Measurements from ENCODE around the gene IFT43.

DNA sequence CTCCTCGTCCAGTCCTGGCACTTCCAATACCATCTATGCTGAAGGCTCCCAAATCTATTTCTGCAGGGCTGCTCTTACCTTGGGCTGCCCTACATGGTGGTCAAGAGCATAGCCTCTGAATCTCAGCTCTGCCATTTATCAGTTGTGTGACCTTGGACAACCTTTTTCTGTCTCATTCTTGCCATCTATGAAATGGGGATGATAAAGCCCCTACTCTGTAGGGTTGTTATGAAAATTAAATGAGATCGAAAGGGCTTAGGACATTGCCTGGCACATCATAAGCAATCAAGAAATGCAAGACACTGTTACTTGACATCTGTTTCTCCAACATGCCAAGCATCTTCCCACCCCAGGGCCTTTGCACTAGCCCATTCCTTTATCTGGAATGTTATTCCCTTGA lies 120.6 kb downstream of the IFT43 start:
- TF ChIP-seq, protein P1, sequence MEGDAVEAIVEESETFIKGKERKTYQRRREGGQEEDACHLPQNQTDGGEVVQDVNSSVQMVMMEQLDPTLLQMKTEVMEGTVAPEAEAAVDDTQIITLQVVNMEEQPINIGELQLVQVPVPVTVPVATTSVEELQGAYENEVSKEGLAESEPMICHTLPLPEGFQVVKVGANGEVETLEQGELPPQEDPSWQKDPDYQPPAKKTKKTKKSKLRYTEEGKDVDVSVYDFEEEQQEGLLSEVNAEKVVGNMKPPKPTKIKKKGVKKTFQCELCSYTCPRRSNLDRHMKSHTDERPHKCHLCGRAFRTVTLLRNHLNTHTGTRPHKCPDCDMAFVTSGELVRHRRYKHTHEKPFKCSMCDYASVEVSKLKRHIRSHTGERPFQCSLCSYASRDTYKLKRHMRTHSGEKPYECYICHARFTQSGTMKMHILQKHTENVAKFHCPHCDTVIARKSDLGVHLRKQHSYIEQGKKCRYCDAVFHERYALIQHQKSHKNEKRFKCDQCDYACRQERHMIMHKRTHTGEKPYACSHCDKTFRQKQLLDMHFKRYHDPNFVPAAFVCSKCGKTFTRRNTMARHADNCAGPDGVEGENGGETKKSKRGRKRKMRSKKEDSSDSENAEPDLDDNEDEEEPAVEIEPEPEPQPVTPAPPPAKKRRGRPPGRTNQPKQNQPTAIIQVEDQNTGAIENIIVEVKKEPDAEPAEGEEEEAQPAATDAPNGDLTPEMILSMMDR (IDR thresholded peaks at IDR 0.05): no peak
- TF ChIP-seq POLR2A (IDR thresholded peaks at IDR 0.05): no peak

All from breast epithelium (tissue), 3 donors.